ENCODE measurements around the gene RGS7.
"Not testable (repeated sequence)": the region's sequence is repeated elsewhere in the genome, so short reads cannot be mapped to it uniquely, and the experiment has no call there.

RGS7 gene

GRCh38 chr1:241208910-241209379, 148.1 kb downstream of the RGS7 start:
- DNase-seq: no peak

GRCh38 chr1:241203817-241204216, 153.2 kb downstream of the RGS7 start:
- DNase-seq: no peak

DNA sequence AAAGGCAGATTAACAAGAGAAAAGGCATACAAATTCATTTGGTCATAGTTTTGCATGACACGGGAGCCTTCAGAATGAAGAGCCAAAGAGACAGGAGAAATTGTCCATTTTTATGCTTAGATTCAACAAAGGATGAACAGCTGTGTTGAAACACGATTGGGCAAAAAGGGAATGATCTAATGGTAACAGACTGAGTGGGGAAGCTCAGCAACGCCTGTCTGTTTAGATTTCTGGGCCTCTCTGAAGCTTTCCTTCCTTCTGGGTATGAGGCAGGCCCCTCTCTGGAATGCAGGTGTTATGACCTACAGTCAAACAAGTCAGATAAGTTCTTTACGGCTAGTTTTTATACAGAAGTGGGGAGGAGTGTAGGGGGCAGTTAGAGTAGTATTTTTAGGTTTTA, 154.6 kb downstream of the RGS7 start:
- DNase-seq: no peak

DNA sequence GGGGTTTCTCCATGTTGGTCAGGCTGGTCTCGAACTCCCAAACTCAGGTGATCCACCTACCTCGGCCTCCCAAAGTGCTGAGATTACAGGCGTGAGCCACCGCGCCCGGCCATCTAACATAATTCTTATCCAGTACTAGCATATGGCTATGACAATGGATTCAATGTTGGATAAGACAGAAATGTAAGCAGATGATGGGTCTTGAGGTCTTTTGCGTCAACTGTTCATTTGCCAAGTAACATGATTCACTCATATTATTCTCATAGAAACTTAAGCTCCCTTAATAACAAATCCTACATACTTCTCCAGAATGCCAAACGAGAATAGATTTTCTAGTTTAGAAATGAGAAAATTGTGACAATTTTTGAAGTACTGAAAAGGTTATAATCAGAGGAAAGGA, 170.3 kb downstream of the RGS7 start:
- no peak for DNase-seq

- DNase-seq: no peak
Measured at GRCh38 chr1:241181971-241182370, 175.0 kb downstream of the RGS7 start.

DNA sequence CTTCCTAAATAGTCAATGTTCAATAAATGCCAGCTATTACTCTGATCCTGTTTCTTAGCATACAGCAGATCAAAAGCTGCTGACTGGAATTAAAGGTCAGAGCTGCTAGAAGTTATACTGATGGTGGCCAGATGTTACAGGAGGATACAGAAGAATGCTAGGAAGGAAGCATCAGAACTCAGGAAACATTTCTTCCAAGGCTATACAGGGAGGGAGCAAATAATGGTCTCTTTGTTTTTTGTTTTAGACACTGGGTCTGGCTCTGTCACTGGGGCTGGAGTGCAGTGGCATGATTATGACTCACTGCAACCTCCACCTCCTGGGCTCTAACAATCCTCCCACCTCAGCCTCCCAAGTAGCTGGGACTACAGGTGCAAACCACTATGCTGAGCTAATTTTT, 175.5 kb downstream of the RGS7 start:
- no peak for DNase-seq

DNA sequence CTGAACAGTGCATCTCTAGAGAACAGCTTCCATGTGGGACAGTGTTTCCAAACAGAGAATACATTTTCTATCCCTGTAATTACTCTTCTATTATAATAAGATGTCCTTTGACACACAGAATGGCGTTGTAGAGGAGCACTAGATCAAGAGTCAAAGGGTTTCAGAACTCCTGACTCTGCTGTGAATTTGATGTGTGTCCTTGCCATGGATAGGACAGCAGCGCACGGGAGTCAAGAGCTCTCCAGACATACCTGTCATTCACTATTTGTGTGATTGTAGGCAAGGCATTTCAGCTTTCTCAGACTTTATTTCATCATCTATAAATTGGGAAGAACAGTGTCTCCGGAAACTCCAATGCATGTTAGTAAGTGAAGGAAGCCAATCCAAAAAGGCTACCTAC, 176.4 kb downstream of the RGS7 start:
- DNase-seq: no peak

GRCh38 chr1:241177660-241178059, 179.3 kb downstream of the RGS7 start:
- DNase-seq: no peak

- no peak for DNase-seq
Measured at GRCh38 chr1:241172486-241172885, 184.5 kb downstream of the RGS7 start.

DNA sequence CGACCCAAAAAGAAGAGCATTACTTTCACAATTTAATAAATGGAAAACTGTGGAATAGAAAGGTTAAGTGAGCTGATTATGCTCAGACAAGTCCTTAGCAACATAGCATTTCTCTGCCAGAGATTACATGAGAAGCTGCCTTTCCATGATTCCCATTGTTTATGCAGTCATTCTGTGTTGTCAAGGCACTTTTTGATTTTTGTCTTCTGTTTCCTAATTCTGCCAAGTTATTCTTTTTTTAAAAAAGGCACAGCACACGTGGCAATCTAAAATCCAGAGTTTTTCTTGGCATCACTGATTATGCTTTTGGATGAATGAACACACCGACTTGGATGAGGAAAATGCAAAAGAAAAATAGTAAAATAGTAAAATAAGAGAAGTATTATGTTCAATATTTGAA, 185.0 kb downstream of the RGS7 start:
- peak in 1 of 14 donors; percentile 19 for DNase-seq

DNA sequence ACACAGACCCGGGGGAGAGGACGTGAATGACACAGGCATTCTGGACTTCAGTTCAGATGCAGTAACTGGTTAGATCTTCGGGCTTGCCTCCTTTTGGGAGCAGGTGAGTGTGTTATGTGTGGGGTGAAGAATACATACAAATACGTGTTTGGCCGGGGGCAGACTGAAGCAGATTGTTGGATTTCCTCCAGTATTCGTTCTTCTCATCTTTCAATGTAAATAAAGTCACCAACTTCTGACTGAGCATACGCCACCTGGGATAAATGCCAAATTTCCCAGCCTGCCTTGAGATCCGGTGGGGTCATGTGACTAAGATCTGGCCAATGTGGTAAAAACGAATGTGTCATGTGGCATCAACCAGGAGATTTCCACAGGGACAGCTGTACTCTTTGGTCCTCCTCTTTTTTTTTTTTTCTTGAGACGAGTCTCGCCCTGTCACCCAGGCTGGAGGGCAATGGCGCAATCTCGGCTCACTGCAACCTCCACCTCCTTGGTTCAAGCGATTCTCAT, 189.8 kb downstream of the RGS7 start:
- DNase-seq: no peak

GRCh38 chr1:241166625-241167024, 190.4 kb downstream of the RGS7 start:
- no peak for DNase-seq

GRCh38 chr1:241165256-241165655, 191.7 kb downstream of the RGS7 start:
- not testable (repeated sequence) for DNase-seq

DNA sequence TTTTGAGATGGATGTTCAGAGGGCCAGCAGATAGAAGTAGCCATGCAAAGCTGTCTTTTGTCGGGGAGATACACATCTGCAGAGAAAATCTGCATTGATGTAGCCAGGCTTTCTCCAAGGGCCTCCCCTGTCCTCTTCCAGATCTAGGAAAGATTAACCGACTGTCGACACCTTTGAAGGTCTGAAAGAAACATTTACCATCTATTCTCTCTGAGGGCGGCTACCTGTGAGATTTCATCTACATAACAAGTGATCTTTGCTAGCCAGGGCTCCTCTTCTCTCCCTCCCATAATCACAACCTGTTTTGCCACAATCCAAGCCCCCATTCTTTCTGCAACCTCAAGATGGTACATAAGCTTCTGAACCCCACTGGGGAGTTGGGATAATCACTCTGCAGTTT, 193.6 kb downstream of the RGS7 start:
- no peak for DNase-seq

DNA sequence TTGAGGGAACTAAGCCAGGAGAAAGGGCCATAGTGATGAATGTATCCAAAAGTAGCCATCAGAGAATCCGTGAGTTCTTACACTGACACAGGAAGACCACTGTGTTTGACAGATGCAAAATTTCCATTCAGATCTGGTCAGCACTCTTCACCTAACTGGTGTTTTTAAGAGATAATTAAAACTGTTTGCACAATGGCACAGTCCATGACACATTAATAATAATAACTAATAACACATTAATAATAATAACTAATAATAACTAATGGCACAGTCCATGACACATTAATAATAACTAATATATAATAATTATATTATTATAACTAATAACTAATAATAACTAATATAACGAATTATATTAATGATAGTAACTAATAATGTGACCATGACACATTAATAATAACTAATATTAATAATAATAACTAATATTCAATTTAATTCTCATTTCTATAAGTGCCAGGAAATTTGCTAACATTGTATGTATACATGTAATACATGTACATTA, 195.8 kb downstream of the RGS7 start:
- no peak for DNase-seq

- no peak for DNase-seq
Measured at GRCh38 chr1:241157435-241157834, 199.6 kb downstream of the RGS7 start.

GRCh38 chr1:241156231-241156965, 200.6 kb downstream of the RGS7 start:
- no peak for DNase-seq

- DNase-seq: no peak
Measured at GRCh38 chr1:241145881-241146280, 211.1 kb downstream of the RGS7 start.

DNA sequence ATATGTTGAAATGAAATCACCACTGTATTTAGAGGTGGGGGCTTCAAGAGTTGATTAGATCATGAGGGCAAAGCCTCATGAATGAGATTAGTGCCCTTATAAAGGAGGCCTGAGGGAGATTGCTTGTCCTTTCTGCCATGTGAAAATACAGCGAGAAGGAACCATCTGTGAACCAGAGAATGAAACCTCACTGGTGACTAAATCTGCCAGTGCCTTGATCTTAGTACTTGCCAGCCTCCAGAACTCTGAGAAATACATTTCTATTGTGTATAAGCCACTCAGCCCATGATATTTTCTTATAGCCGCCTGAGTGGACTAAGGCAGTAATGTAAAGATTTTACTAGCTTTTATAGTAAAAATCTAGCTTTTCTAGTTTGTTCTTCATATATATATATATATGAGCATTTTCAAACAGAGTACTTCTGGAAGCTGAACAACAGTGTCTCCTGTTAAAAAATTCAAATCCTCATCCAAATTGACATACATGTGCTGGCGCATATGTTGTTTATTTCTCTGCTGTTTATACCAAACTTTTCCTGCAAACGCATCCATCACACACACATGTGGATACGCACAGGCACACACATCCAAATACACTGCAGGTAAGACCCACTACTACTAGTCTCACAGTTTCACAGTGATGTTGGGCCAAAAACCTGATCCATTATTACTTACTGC, 213.1 kb downstream of the RGS7 start:
- DNase-seq: no peak

DNA sequence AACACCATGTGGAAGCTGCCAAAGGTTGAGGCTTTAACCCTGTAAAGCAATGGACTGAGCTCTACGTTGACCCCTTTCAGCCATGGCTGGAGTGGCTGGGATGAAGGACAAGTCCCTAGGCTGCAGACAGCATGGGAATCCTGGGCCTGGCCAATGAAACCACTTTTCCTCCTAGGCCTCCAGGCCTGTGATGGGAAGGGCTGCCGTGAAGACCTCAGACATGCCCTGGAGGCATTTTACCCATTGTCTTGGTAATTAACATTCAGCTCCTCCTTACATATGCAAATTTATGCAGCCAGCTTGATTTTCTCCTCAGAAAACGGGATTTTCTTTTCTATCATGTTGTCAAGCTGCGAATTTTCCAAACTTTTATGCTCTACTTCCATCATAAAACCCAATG, 214.5 kb downstream of the RGS7 start:
- no peak for DNase-seq

- DNase-seq: not testable (repeated sequence)
Measured at GRCh38 chr1:241141646-241142045, 215.4 kb downstream of the RGS7 start.

GRCh38 chr1:241140670-241141069, 216.3 kb downstream of the RGS7 start:
- DNase-seq: no peak

DNA sequence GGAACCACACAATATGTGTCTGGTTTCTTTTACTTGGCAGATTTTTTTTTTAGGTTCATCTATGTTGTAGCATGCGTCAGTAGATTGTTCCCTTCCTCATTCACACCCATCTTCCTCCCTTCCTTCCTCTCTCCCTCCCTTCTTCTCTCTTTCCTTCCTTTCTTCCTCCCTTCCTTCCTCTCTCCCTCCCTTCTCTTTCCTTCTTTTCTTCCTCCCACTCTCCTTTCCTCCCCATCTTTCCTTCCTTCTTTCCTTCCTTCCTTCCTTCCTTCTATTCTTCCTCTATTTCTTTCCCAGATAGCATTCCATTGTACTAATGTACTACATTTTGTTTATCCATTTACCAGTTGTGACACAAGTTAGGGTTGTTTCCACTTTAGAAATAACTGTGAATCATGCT, 218.0 kb downstream of the RGS7 start:
- no peak for DNase-seq

DNA sequence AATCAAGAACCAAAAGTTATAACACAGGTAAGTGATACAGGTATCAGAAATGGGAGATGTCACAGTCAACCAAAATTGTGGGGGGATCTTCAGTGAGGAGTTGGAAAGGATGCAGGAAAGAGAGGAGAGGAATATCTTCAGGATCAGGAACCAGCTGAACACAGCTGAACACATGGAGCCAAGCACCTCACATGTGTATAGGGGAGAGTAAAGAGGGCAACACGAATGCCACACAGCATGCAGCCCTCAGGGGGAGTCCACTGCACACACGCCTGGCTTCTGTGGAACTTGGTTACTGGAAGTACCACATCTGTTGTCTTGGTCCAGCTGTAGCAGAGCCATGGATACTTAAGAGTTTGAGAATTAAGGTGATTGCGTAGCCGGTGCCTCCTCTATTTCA, 218.8 kb downstream of the RGS7 start:
- no peak for DNase-seq
